ENCODE measurements around the gene OR4K5.
"Not testable (repeated sequence)": the region's sequence is repeated elsewhere in the genome, so short reads cannot be mapped to it uniquely, and the experiment has no call there.

Gene OR4K5

DNA sequence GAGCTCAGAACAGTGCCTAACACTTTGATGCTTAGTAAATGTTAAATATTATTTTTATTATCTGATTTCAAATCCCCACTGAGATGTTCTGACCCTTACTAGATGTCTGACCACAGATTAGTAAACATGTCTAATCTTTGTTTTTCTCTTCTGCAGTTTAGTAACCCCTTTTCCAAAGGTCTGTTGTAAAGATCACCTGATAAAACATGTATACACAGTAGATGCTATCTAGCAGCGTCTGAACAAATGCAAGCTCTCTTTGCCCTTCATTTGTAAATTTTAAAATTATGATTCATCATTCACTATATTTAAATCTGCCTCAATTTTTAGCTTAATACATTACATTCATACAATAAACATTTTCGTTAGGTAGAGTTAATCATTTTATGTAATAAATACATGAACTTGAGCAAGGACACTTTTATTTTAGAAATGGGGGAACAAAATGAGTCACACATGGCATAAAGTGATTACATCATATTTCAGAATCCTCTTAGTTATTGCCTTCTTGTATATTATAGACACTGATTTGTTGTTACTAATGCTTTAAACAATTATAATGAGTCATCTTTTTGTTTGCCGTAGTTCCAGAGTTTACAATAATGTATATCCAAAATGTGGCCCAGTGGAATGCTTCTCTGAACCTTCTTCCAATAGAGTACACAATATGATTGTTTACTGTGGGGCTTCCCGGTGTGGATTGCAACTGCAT lies 1.7 kb upstream of the OR4K5 start:
- Histone ChIP-seq H3K36me3 (ENCODE audit: control insufficient read depth, insufficient read depth, low read length) (no peaks in the 10 kb centered on the region), H3K4me3 (replicated peaks; ENCODE audit: low read depth, low read length) (no peak overlapping the region), H3K27me3 (replicated peaks; ENCODE audit: control insufficient read depth, insufficient read depth, low read length) (no peaks in the 10 kb centered on the region)
- TF ChIP-seq, protein P1, sequence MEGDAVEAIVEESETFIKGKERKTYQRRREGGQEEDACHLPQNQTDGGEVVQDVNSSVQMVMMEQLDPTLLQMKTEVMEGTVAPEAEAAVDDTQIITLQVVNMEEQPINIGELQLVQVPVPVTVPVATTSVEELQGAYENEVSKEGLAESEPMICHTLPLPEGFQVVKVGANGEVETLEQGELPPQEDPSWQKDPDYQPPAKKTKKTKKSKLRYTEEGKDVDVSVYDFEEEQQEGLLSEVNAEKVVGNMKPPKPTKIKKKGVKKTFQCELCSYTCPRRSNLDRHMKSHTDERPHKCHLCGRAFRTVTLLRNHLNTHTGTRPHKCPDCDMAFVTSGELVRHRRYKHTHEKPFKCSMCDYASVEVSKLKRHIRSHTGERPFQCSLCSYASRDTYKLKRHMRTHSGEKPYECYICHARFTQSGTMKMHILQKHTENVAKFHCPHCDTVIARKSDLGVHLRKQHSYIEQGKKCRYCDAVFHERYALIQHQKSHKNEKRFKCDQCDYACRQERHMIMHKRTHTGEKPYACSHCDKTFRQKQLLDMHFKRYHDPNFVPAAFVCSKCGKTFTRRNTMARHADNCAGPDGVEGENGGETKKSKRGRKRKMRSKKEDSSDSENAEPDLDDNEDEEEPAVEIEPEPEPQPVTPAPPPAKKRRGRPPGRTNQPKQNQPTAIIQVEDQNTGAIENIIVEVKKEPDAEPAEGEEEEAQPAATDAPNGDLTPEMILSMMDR (IDR thresholded peaks at IDR 0.05; ENCODE audit: insufficient read depth, low read length, poor library complexity, severe bottlenecking), result no peak
- DNase-seq (ENCODE audit: extremely low read depth, insufficient read length), result no peak

DNA sequence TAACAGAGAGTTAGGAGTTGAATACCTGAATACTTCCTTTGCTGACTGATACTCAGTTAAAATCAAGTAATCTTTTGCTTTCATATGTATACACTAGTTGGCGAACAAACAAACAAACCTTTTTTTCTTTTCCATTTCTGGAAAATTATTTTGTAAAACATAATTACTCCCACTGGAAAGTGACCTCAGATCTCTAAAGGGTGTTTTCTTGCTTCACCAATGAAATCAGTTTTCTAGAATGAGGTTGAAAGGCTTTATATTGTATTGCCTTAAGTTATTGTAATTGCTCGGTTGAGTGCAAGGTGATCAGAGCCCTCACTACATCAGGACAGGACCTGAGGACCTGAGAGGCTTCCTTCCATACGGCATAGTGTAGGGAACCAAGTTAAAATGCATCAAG lies 10.2 kb downstream of the OR4K5 start, which contains the start of gene OR4K1:
Gene OR4K1 (plus strand): TSS at position 301 of the 400 bp plus-strand sequence. CDS start 4,750 bp downstream, outside the sequence.
- DNase-seq (ENCODE audit: extremely low read depth, insufficient read length), result no peak
- Histone ChIP-seq H3K27me3 (replicated peaks; ENCODE audit: control insufficient read depth, insufficient read depth, low read length) (no peaks in the 10 kb centered on the region), H3K4me3 (replicated peaks; ENCODE audit: low read depth, low read length) (no peak within 1 kb of the TSS), H3K36me3 (ENCODE audit: control insufficient read depth, insufficient read depth, low read length) (no peaks in the 10 kb centered on the region)
- TF ChIP-seq, protein P1 (IDR thresholded peaks at IDR 0.05; ENCODE audit: insufficient read depth, low read length, poor library complexity, severe bottlenecking), result no peak

DNA sequence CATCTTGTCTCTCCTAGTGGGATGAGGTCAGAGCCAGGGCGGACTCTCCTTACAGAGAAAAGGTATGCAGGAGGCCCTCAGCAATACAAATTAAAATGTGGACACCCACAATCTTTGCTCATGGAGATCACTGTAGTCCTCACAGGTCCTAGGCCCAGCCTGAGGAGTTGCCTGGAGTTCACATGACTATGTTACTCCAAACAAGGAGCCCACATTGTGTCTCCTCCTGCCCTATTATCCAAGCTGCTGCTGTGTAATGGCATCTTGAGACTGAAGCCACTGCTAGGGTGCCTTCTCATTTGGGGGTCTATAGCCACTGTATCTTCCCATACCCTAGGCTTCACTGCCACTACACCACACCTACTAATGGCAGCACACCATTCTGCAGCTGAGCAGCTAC lies 21.3 kb downstream of the OR4K5 start:
- H3K36me3 ChIP-seq (ENCODE audit: control insufficient read depth, insufficient read depth, low read length), result no peaks in the 10 kb centered on the region
- no peaks in the 10 kb centered on the region for H3K27me3 ChIP-seq (replicated peaks; ENCODE audit: control insufficient read depth, insufficient read depth, low read length)
- TF ChIP-seq, protein P1 (IDR thresholded peaks at IDR 0.05; ENCODE audit: insufficient read depth, low read length, poor library complexity, severe bottlenecking), result no peak
- DNase-seq (ENCODE audit: extremely low read depth, insufficient read length), result no peak
- no peak overlapping the region for H3K4me3 ChIP-seq (replicated peaks; ENCODE audit: low read depth, low read length)

DNA sequence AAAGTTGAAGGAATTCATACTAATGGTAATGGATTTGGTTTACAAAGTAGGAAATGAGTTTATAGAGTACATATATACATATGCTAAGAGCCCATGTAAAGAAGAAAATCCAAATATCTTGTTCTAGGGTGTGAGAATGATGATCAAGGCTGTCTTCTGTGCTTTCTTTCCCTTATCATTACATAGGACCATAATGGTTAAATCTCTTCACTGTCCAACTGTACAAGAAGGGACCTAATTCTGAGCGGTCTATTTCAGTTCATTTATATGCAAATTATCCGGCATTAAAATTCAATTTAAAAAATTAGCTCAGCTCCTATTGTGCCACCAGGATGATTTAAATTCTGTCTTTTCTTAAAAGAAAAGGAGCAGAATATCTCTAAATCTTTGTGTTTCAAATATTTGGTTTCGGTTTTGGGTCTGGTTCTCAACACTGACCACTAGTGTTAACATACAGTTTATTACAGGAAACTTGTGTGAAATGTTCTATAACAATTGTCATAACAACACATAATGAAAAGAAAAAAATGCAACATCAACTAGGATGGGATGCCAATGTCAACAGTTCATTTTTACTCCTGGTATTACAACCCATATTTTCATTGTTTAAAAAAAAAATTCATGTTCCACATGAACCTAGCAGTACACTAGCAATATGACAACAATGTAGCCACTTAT lies 27.1 kb downstream of the OR4K5 start:
- DNase-seq (ENCODE audit: extremely low read depth, insufficient read length), result no peak
- H3K36me3 ChIP-seq (ENCODE audit: control insufficient read depth, insufficient read depth, low read length), result no peaks in the 10 kb centered on the region

DNA sequence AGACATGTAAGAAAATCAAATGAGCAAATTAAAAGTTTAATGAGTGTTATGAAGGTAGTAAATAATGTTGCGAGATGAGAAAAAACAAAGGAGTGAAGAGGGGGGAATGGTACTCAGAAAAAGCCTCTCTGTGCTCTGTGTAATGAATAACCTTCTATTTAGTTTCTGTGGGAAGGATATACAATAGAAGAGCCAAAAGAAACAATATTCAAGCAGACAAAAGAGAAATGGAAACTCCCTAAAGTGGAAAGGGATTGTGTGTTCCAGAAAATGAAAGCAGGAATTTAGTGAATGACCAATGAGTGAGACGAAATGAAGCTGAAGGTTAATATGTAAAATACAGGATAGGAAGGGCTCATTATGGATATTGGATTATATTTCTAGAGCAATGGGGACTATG lies 28.8 kb downstream of the OR4K5 start:
- DNase-seq (ENCODE audit: extremely low read depth, insufficient read length), result no peak
- TF ChIP-seq, protein P1 (IDR thresholded peaks at IDR 0.05; ENCODE audit: insufficient read depth, low read length, poor library complexity, severe bottlenecking), result no peak
- no peak overlapping the region for H3K4me3 ChIP-seq (replicated peaks; ENCODE audit: low read depth, low read length)

More for the DNA sequence above, 27.1 kb downstream of the OR4K5 start:
- TF ChIP-seq, protein P1 (IDR thresholded peaks at IDR 0.05; ENCODE audit: insufficient read depth, low read length, poor library complexity, severe bottlenecking), result no peak
- Histone ChIP-seq H3K27me3 (replicated peaks; ENCODE audit: control insufficient read depth, insufficient read depth, low read length) (no peaks in the 10 kb centered on the region), H3K4me3 (replicated peaks; ENCODE audit: low read depth, low read length) (no peak overlapping the region)

DNA sequence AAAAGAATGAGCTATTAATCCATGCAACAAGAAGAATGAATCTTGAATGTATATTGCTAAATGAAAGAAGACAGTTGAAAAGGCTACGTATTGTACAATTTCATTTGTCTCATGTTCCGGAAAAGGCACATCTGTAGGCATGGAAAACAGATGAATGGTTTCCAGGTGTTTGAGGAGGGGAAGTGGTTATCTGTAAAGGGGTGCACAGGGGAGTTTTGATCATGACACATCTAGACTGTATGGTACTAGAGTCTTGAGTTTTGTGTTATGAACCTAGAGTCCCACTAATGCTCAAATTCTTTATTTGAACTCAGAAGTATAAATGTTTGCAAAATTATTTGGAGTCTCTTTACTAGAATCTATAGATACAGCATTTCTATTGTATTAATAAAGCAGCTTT lies 49.3 kb downstream of the OR4K5 start:
- not testable (repeated sequence) for H3K27me3 ChIP-seq (replicated peaks; ENCODE audit: control insufficient read depth, insufficient read depth, low read length); H3K36me3 ChIP-seq (ENCODE audit: control insufficient read depth, insufficient read depth, low read length); H3K4me3 ChIP-seq (replicated peaks; ENCODE audit: low read depth, low read length); DNase-seq (ENCODE audit: extremely low read depth, insufficient read length)

More for the DNA sequence above, 28.8 kb downstream of the OR4K5 start:
- Histone ChIP-seq H3K36me3 (ENCODE audit: control insufficient read depth, insufficient read depth, low read length) (no peaks in the 10 kb centered on the region), H3K27me3 (replicated peaks; ENCODE audit: control insufficient read depth, insufficient read depth, low read length) (no peaks in the 10 kb centered on the region)

All from GM06990 (cell line).